Fibroblast of peridontal ligament (primary cell): ENCODE measurements around the gene TRAF4.

Source experiments
- DNase-seq: peaks from one replicate; pipeline ENCODE4 v3.0.0-alpha.2; 2010; ENCODE audit errors: extremely low read depth

TRAF4 gene

DNA sequence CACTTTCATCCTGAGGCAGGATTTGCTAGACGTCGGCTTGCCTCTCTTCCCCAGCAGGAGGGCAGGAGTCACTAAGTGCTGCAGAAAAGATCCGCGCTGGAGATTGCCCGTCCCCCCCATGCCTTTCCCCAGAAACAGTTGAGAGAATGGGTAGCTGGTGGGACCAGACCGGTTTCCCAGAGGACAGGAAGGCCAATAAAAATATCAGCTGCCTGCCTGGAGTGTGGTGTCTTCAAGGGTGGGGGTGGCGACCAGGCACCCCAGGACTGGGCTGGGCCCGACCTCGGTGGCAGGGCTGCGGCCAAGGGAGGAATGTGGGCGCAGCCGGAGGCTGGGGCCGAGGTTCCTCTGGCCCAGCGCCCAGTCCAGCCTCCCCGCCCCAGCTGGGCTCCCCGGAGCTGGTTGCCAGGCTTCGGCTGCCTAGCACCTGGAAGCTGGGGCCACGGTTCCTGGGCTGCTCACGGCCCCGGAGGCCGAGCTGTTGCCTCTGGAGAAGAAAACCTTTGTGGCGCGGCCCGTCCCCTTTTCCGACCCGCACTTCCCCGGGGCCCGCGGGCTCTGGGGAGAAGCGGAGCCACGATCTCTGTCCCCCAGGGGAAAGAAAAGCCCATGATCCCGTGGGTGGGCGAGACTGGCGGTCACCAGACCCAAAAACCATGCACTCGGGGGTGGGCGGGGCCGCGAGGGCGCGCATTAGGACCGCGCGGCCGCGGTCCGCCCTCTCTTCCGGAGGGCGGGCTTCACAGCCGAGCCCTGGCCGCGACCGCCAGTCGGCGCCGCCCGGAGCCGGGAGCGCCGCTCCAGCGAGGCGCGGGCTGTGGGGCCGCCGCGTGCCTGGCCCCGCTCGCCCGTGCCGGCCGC is at the start of gene TRAF4:
TSS of gene TRAF4 (plus strand) at position 769 of the 861 bp plus-strand sequence. CDS start 102 bp downstream, outside the sequence.
- peak; percentile 86 for DNase-seq

- no peak for DNase-seq
Measured at GRCh38 chr17:28698253-28698941, 45.4 kb upstream of the TRAF4 start.

DNA sequence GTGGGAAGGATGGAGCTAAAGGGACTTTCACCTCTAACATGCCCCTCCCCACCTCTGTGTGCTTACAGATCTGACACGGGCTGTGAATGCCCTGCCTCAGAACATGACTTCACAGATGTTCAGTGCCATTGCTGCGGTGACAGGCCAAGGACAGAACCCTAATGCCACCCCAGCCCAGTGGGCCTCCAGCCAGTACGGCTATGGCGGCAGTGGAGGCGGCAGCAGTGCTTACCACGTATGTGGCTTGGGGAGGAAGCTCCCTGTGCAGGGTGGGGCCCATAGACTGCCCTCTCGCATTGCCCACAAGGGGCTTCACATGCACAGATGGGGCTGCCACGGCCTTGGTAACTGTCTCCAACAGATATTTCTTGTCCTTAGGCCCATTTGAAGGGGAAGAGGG is 43.5 kb upstream of the TRAF4 start:
- DNase-seq = no peak

- DNase-seq = no peak
Measured at GRCh38 chr17:28700830-28701492, 42.9 kb upstream of the TRAF4 start.

- DNase-seq = no peak
Measured at GRCh38 chr17:28702026-28702751, 41.6 kb upstream of the TRAF4 start.

GRCh38 chr17:28702752-28703150 is 41.1 kb upstream of the TRAF4 start:
- no peak for DNase-seq

GRCh38 chr17:28703552-28704218 is 40.1 kb upstream of the TRAF4 start:
- DNase-seq = no peak

DNA sequence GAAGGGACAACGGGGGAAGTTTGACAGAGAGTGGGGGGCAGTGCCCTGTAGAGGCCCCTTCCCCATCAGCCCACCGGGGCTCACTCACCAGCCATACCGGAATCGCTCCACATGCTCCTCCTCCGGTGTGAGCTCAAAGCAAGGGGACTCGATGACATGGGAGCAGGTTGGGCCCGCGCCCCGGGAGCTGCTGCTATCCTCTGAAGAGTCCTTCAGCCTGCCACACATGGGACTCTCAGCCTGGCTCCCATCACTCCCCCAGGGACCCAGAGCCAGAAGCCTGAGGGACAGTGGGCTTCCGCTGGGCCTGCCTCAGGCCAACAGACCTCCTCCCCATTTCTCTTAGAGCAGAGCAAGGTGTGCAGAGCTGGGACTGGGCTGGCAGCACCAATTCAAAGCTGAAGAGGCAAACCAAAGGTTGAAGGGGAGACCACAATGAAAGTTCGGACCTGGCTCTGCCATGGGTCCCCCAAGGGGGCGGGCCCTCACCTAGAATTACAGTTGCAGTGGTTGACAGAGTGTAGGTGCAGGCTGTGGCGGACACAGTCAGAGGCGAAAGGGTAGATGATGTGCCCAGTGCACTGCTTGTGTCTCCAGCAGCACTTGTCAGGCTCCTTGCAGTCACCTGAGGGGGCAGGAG is 39.5 kb upstream of the TRAF4 start:
- no peak for DNase-seq

DNA sequence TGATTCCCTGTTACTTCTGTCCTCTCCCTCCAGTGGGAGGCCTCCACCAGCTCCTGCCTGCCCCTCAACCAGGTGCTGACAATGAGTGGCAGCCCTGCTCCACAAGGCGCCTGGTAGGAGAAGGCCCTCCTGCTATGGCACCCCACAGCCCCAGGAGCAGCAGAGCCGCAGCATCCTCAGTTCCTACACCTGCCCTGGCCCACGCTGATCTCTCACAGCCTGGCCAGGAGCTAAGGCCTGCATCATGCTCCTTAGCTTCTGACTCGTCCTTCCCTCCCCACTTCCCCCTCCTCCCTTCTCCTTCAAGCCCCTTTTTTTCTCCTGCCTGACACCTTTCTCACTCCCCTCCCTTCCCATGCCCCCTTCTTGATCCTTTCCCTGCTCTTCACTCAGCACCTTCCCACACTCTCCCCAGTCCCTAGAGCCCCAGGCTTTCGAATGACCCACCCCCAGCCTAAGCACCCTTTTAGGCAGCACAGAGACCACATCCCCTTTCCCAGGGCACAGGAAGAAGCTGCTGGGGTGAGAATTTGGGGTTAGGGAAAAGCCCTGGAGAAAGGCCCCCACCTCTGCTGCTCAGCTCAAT is 38.6 kb upstream of the TRAF4 start:
- DNase-seq = no peak

DNA sequence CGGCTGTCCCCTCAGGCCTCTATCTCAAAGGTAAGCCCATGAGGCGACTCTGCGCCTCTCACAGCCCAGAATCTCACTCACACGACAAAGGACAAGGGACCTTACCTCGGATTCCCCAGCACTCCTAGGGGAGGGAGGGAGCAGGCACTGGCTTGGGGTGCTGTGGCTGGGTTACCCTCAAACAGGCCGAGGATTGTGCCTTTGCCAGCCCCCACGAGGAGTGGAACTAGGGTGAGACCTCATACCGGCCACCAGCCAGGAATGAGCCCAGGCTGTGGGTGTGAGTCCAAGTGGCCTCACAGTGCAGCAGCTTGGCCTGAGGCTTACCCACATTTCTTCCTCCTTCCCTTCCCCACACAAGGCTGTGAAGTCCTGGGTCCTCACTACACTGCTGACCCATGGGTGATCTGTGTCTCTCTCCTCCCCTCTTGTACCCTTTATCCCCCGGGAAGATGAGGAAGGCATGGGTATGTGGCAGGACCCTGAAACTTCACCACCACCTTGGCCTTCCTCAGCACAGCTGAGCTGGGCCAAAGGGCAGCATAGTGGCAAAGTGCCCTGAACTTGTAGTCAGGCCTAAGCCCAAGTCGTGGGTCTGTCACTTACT is 38.0 kb upstream of the TRAF4 start:
- DNase-seq = no peak

DNA sequence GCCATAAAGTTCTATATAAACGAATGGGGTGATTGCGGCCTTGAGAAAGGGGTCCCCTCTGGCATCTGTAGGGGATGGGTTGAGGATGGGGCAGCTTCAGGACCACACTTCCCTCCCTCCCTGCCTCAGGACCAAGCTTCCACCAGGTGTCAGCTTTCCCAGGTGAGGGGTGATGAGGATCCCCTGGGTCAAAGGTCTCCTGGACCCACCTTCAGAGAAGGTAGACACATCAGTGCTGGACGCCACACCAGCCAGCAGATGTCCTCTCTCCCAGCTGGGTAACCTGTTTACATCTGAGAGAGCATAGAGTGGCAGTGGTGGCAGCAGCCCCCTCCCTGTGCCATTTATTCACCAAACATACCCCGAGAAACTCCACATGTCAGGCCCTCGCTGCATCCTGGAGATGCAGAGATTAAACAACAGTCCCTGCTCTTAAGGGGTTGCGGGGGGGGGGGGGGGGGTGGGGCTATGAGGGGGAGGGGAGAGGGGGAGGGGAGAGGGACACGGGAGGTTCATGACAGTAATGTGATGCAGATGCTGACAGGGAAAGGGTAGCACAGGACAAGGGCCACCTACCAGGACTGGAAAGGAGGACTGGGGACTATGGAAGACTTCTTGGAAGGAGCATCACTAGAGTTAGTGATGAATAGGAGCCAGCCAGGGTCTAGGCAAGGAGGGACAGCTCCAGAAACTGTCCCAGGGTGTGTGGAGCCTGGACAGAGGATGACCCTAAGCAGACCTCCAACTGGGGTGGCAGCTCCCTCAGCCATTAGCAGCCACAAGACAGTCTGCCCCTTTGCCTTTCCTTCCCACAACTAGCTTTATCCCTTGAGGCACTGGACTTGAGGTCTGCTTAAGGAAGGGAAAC is 37.1 kb upstream of the TRAF4 start:
- DNase-seq = no peak

DNA sequence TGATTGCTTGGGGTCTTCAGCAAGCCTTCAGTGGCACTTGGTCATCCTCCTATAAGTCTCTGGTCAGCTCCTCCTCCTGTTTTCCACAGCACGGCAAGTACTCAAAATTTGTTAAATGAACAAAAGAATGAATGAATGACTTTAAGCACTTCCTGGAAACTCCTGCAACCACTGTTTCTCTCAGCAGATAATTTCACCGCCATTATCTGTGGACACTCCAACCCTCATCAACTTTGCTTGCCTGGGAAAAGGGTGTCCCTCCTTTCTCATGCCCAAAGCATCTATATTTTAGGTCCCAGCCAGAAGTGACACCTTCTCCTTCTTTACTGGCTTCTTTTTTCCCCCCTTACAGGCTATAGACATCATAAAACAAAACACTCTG is 36.5 kb upstream of the TRAF4 start:
- no peak for DNase-seq

DNA sequence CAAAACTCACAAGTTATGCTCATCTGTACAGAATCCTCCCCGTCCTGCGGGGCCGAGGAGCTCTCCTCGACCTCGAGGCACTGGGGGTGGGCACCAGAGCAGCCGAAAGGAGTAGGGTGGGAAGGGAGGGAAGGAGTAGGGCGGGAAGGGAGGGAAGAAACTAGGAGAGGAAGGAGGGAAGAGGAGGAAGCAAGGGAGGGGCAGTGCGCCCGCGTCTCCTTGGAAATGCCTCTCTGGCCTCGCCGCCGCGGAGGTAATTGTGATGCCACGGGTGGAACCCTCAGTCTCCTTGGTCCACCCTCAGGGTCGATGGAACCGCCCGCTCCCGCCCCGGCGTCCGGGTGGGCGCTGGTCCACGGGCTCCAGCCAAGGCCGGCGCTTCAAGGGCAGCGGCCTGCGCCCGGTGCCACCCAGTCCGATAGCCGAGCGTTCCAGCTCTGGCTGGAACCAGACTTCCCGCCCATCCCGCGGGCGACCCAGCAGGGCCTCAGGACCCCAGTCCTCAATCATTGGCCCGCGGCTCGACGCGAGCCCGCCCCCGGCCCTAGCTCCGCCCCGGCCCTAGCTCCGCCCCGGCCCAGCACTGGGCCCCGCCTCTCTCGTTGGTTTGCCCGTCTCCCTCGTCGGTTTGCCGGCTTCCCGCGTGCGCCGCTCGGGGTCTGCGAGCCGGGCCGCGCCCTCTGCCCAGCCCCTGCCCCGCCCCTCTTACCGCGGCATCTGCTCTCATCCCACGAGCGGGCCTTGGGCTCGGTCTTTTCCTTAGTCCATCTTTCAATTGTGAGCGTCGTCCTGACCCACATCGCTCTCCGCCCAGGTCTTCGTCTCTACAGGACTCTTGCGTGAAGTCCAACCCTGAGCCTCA is 32.7 kb upstream of the TRAF4 start:
- peak; percentile 79 for DNase-seq

DNA sequence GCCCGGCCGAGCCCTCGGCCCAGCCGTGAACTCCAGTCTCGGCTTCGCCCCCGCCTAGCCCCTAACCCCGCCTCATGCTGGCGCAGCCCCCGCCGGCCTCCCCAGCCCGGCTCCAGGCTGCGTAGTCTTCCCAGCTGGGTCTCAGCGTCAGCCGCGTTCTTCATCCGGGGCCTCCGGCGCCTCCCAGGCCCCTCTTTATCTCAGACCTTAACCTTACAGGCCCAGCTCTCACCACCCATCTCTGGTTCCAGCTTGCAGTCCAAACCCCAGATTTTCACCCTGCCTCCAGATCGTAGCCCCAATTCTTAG is 32.1 kb upstream of the TRAF4 start, which contains the start of gene PROCA1:
TSS of gene PROCA1 (minus strand) at position 166 of the 309 bp plus-strand sequence. CDS start 228 bp downstream, outside the sequence.
- no peak for DNase-seq

- DNase-seq = no peak
Measured at GRCh38 chr17:28712032-28712704, 31.6 kb upstream of the TRAF4 start.

DNA sequence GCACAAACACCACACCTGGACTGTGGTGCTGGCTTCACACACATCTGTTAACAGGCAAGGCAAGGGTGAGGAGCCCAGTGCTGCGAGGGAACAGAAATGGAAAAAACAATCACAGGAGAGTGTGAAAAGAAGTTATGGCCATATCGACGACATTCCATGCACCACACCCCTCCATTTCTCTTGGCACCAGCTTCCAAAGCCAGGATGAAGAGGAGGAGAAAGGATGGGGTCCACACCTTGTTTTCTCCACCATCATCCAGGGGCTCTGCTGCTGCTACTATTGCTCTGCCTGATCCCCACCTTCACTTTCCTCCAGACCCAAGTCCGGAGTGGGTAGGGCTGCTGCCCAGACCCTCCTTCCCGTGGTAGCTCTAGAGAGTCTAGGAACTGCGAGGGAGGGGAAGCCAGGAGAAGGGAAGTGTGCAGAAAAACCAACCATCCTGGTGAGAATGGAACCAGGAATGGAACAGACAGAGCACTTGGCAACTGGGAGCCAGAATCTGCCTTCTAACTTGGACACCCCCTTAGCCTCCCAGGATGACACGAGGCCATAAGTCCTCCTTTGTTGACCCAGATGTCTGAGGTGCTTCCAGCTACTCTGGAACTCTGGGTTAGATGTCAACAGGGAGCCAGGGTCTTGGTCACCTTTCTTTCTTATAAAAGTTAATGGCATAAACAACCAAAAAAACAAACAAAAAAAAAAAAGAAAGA is 31.0 kb upstream of the TRAF4 start:
- DNase-seq = no peak

DNA sequence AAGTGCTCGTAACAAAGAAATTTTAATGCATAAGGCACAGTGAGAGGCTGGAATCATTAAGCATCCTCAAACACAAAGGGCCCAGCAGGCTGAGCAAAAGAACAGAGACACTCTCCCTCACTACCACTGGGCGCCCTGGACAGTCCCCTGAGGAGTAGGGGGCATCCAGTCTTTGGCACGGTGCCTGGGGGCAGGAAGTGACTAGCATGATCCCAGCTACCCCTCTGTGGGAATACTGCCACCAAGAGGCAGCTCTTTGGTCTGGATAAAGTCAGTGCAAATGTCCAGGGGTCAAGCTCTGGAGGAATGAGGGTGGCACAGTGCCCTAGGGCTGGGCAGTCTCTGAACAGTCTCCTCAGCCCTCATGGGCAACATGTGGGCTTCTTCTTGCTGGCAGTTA is 29.5 kb upstream of the TRAF4 start:
- no peak for DNase-seq
